ENCODE measurements around the gene SMC6. TPM values are rescaled to one million over a fixed set of nuclear protein-coding genes. Genes with fewer than 3 reads are reported as not detected.

The SMC6 gene
- total RNA-seq, 1 experiment from 2014 or later = 46.7 TPM

DNA sequence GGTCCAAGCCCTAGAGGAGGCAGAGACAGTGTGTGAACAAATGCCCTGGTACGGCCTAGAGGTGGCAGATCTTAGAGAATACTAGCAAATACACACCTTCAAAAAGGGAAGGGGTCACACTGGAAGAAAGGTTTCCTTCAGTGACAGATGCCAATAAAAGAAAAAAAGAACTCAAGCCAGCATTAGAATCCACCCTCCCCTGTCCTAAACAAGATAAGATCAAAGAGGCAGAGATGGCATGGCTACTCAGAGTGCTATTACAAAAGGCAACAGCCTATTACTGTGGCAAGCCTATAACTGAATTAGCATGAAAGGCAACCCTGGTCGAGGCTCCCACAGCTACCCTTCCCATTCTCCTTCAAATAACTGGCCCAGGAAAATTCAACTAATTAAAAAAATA, 69.6 kb downstream of the SMC6 start:
- DNase-seq (ENCODE audit: low spot score) (no peak), ATAC-seq (no peak)
- Mint-ChIP-seq H3K4me1 (no peaks in the 10 kb centered on the region), H3K27me3 (ENCODE audit: low read depth) (no peaks in the 10 kb centered on the region), H3K9me3 (no peaks in the 10 kb centered on the region), H3K27ac (no peak overlapping the region), H3K36me3 (peaks cover 45% of the 10 kb centered on the region), H3K4me3 (no peak overlapping the region)
- ChIA-PET CTCF (interaction anchor here (1.3 kb wide), 1 partner anchor 214 kb away, joined by 3 read pairs; no protein-coding TSS in a partner anchor), POLR2A (no interaction called here)
- TF ChIP-seq, protein P1, sequence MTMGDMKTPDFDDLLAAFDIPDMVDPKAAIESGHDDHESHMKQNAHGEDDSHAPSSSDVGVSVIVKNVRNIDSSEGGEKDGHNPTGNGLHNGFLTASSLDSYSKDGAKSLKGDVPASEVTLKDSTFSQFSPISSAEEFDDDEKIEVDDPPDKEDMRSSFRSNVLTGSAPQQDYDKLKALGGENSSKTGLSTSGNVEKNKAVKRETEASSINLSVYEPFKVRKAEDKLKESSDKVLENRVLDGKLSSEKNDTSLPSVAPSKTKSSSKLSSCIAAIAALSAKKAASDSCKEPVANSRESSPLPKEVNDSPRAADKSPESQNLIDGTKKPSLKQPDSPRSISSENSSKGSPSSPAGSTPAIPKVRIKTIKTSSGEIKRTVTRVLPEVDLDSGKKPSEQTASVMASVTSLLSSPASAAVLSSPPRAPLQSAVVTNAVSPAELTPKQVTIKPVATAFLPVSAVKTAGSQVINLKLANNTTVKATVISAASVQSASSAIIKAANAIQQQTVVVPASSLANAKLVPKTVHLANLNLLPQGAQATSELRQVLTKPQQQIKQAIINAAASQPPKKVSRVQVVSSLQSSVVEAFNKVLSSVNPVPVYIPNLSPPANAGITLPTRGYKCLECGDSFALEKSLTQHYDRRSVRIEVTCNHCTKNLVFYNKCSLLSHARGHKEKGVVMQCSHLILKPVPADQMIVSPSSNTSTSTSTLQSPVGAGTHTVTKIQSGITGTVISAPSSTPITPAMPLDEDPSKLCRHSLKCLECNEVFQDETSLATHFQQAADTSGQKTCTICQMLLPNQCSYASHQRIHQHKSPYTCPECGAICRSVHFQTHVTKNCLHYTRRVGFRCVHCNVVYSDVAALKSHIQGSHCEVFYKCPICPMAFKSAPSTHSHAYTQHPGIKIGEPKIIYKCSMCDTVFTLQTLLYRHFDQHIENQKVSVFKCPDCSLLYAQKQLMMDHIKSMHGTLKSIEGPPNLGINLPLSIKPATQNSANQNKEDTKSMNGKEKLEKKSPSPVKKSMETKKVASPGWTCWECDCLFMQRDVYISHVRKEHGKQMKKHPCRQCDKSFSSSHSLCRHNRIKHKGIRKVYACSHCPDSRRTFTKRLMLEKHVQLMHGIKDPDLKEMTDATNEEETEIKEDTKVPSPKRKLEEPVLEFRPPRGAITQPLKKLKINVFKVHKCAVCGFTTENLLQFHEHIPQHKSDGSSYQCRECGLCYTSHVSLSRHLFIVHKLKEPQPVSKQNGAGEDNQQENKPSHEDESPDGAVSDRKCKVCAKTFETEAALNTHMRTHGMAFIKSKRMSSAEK (CRISPR knock-in tag; IDR thresholded peaks at IDR 0.05; ENCODE audit: borderline replicate concordance) = no peak
- TF ChIP-seq KAT7 (CRISPR knock-in tag; IDR thresholded peaks at IDR 0.05; ENCODE audit: borderline replicate concordance) = no peak
- TF ChIP-seq JAZF1 (CRISPR knock-in tag; IDR thresholded peaks at IDR 0.05) = no peak
- TF ChIP-seq TEAD1 (CRISPR knock-in tag; IDR thresholded peaks at IDR 0.05) = no peak
- TF ChIP-seq TP53 (CRISPR knock-in tag; IDR thresholded peaks at IDR 0.05) = no peak
- TF ChIP-seq GRHL2 (CRISPR knock-in tag; IDR thresholded peaks at IDR 0.05; ENCODE audit: insufficient replicate concordance, severe bottlenecking) = no peak
- TF ChIP-seq GABPB1 (CRISPR knock-in tag; IDR thresholded peaks at IDR 0.05) = no peak
- no peak for TF ChIP-seq ZNF671 (CRISPR knock-in tag; IDR thresholded peaks at IDR 0.05)
- TF ChIP-seq TCF7 (CRISPR knock-in tag; IDR thresholded peaks at IDR 0.05; ENCODE audit: low read depth) = no peak
- TF ChIP-seq ZNF138 (CRISPR knock-in tag; conservative IDR thresholded peaks at IDR 0.05) = no peak
- TF ChIP-seq, protein P2, sequence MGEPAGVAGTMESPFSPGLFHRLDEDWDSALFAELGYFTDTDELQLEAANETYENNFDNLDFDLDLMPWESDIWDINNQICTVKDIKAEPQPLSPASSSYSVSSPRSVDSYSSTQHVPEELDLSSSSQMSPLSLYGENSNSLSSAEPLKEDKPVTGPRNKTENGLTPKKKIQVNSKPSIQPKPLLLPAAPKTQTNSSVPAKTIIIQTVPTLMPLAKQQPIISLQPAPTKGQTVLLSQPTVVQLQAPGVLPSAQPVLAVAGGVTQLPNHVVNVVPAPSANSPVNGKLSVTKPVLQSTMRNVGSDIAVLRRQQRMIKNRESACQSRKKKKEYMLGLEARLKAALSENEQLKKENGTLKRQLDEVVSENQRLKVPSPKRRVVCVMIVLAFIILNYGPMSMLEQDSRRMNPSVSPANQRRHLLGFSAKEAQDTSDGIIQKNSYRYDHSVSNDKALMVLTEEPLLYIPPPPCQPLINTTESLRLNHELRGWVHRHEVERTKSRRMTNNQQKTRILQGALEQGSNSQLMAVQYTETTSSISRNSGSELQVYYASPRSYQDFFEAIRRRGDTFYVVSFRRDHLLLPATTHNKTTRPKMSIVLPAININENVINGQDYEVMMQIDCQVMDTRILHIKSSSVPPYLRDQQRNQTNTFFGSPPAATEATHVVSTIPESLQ (CRISPR knock-in tag; IDR thresholded peaks at IDR 0.05) = no peak
- TF ChIP-seq, protein P3, sequence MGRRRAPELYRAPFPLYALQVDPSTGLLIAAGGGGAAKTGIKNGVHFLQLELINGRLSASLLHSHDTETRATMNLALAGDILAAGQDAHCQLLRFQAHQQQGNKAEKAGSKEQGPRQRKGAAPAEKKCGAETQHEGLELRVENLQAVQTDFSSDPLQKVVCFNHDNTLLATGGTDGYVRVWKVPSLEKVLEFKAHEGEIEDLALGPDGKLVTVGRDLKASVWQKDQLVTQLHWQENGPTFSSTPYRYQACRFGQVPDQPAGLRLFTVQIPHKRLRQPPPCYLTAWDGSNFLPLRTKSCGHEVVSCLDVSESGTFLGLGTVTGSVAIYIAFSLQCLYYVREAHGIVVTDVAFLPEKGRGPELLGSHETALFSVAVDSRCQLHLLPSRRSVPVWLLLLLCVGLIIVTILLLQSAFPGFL (CRISPR knock-in tag; IDR thresholded peaks at IDR 0.05; ENCODE audit: borderline replicate concordance) = no peak
- TF ChIP-seq, protein P4, sequence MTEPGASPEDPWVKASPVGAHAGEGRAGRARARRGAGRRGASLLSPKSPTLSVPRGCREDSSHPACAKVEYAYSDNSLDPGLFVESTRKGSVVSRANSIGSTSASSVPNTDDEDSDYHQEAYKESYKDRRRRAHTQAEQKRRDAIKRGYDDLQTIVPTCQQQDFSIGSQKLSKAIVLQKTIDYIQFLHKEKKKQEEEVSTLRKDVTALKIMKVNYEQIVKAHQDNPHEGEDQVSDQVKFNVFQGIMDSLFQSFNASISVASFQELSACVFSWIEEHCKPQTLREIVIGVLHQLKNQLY (CRISPR knock-in tag; IDR thresholded peaks at IDR 0.05) = no peak
- TF ChIP-seq SMAD3 (CRISPR knock-in tag; IDR thresholded peaks at IDR 0.05; ENCODE audit: borderline replicate concordance) = no peak
- TF ChIP-seq, protein P5, sequence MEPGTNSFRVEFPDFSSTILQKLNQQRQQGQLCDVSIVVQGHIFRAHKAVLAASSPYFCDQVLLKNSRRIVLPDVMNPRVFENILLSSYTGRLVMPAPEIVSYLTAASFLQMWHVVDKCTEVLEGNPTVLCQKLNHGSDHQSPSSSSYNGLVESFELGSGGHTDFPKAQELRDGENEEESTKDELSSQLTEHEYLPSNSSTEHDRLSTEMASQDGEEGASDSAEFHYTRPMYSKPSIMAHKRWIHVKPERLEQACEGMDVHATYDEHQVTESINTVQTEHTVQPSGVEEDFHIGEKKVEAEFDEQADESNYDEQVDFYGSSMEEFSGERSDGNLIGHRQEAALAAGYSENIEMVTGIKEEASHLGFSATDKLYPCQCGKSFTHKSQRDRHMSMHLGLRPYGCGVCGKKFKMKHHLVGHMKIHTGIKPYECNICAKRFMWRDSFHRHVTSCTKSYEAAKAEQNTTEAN (CRISPR knock-in tag; IDR thresholded peaks at IDR 0.05) = no peak
- no peak for TF ChIP-seq NFE2L1 (CRISPR knock-in tag; IDR thresholded peaks at IDR 0.05)
